Measurements from ENCODE around the gene ADRM1. TPM values are rescaled to one million over a fixed set of nuclear protein-coding genes. Genes with fewer than 3 reads are reported as not detected.

ADRM1 gene
- total and polyA plus RNA-seq, 10 donors = 60.5 to 112 (median 79.2) TPM

DNA sequence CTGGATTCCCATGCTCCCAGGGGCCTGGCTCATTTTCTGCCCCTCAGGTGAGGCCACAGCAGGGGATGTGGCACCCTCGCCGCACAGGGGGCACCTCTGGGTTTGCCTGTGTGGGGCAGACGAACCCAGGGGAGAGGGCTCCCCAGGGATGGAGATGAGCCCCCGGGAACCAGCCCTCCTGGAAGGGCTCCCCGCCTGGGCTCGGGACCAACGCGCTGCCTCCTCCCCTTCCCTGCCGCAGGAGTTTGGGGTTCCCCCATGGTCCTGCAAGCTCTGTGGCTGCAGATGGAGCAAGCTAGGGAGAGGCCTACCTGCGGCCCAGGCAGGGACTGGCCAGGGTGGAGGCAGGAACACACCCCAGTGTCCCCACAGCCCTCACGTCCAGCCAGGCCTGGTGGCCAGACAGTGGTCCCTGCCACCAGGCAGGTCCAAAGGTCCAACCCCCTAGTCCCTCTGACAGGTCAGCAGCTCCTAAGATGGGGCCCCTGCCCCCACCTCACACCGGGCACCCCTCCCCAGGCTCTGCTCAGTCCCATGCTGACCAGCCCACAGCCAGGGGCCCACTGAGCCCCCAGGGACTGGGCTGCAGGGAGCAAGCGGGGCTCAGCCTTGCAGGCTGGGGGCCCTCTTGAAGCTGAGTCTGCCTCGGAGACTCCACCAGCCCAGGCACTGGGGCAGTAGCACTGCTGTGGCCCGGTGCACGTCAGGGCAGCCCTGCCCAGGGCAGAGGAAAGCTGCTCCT lies 50.7 kb downstream of the ADRM1 start:
- Histone ChIP-seq H3K27me3 (replicated peaks in 1 of 7) (peaks cover 0 to 6% (median 0%) of the 10 kb centered on the region in 7 donors), H3K36me3 (peaks cover 0 to 45% (median 10%) of the 10 kb centered on the region in 6 donors), H3K27ac (peak overlapping the region in 2 of 8 donors; percentile 11 to 30), H3K4me1 (peaks cover 23 to 54% (median 35%) of the 10 kb centered on the region in 6 donors), H3K9me3 (peaks cover 0 to 8% (median 4%) of the 10 kb centered on the region in 8 donors), H3K4me3 (no peak overlapping the region)
- DNase-seq = no peak
- 86 to 94% (median 91%) methylated on average over 2 to 16 of the region's 16 CpGs for WGBS, 5 donors
- TF ChIP-seq POLR2AphosphoS5 (IDR thresholded peaks at IDR 0.05) (no peak), POLR2A (IDR thresholded peaks at IDR 0.05) (no peak)
- TF ChIP-seq, protein P1, sequence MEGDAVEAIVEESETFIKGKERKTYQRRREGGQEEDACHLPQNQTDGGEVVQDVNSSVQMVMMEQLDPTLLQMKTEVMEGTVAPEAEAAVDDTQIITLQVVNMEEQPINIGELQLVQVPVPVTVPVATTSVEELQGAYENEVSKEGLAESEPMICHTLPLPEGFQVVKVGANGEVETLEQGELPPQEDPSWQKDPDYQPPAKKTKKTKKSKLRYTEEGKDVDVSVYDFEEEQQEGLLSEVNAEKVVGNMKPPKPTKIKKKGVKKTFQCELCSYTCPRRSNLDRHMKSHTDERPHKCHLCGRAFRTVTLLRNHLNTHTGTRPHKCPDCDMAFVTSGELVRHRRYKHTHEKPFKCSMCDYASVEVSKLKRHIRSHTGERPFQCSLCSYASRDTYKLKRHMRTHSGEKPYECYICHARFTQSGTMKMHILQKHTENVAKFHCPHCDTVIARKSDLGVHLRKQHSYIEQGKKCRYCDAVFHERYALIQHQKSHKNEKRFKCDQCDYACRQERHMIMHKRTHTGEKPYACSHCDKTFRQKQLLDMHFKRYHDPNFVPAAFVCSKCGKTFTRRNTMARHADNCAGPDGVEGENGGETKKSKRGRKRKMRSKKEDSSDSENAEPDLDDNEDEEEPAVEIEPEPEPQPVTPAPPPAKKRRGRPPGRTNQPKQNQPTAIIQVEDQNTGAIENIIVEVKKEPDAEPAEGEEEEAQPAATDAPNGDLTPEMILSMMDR (IDR thresholded peaks at IDR 0.05 in 8 of 11, conservative IDR thresholded peaks at IDR 0.05 in 3 of 11) = no peak
- intact Hi-C loops (cut with DNase I; ENCODE audit: low total_unique reads) = no loop called here

DNA sequence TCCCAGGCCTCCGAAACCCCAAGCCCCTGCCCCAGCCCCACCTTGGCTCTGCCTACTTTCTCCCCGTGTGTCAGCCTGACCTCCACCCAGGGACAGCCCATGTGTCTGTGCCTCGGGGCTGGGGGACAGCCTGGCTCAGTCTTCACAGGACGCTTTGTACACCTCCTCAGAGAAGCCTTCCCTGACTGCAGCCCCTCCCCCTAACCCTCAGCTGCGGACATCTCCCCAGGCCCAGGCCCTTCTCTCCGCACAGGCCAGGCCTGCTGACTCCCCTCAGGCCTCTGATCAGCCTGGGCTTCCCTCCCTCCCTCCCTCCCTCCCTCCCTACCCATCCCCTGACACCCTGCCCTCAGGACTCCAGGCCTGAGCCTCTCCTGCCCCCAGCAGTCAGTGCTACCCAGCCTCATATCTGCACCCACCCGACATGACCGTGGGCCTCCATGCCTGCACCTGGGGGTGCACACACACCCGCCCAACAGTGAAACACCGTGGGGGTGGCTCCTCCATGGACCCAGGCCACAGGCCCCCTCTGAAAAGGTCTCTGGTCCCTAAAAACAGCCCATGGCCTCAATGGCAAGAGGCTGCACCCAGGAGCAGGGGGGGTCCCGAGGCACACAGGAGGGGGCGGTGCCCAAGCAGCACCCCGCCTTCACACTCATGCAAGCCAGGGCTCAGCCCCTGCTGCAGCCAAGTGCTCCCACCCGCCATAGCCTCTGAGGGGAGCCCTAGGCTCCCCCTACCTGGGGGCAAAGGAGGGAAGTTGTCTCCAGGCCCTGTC lies 51.4 kb downstream of the ADRM1 start:
- Histone ChIP-seq H3K27me3 (replicated peaks in 1 of 7) (peaks cover 0 to 6% (median 0%) of the 10 kb centered on the region in 7 donors), H3K27ac (peak overlapping the region in 3 of 8 donors; percentile 30 to 82 (median 76)), H3K4me1 (peaks cover 26 to 61% (median 42%) of the 10 kb centered on the region in 6 donors), H3K36me3 (peaks cover 0 to 37% (median 10%) of the 10 kb centered on the region in 6 donors), H3K9me3 (peaks cover 0 to under 1% (median 0%) of the 10 kb centered on the region in 8 donors), H3K4me3 (no peak overlapping the region)
- TF ChIP-seq POLR2AphosphoS5 (IDR thresholded peaks at IDR 0.05) = no peak
- no peak for DNase-seq
- WGBS, 5 donors = 84 to 90% (median 88%) methylated on average over 9 to 14 of the region's 14 CpGs
- intact Hi-C loops (cut with DNase I; ENCODE audit: low total_unique reads) = no loop called here

DNA sequence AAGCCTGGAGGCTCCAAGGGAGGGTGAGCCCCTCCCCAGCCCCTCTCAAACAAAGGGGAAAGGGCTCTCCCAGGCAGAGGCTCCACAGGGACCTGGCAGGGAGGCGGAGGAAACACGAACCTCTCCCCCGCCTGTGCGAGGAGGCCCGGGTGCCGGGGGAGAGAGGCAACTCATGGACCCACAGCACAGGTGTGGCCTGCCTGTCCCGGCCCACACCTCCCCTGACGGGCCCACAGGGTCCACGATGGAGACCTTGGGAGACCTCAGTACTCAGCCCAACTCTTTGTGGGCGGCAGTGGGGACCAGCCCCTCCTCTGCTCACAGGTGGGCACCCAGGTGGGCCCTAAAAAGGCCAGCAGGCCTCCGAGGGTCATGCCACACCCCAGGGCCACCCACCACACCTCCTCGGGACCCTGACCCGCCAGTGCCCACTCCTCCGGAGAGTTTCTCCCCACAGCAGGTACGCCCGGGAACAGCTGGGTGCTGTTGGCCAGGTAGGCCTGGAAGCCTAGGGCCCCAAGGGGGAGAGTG lies 52.1 kb downstream of the ADRM1 start:
- WGBS, 5 donors = 70 to 83% (median 80%) methylated on average over 2 to 16 of the region's 16 CpGs

DNA sequence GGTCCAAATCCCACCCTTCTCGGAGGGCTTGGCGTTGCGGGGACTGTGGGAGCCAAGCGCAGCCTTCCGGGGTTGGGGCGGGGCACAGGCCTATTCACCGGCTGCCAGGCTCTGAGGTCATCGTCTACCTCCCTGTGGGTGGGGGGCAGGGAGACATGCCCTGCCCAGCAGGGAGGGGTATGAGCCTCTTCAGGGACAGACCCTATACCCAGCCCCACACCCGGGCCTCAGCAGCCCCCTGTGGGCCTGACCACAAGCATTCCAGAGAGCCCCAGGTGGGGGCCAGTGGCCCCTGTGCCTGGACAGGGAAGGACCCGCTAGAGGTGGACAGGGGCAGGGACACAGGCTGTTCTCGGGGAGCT lies 52.7 kb downstream of the ADRM1 start:
- Histone ChIP-seq H3K27ac (peak overlapping the region in 7 of 8 donors; percentile 53 to 87 (median 82)), H3K4me1 (peaks cover 26 to 70% (median 48%) of the 10 kb centered on the region in 6 donors), H3K27me3 (replicated peaks in 1 of 7) (peaks cover 0 to 6% (median 0%) of the 10 kb centered on the region in 7 donors), H3K9me3 (no peaks in the 10 kb centered on the region), H3K4me3 (no peak overlapping the region), H3K36me3 (peaks cover 0 to 28% (median 9%) of the 10 kb centered on the region in 6 donors)
- WGBS, 5 donors = 59 to 78% (median 68%) methylated on average over 1 to 11 of the region's 11 CpGs
- TF ChIP-seq POLR2AphosphoS5 (IDR thresholded peaks at IDR 0.05) (no peak), POLR2A (IDR thresholded peaks at IDR 0.05) (no peak)
- TF ChIP-seq, protein P1 (IDR thresholded peaks at IDR 0.05 in 8 of 11, conservative IDR thresholded peaks at IDR 0.05 in 3 of 11) = no peak
- DNase-seq = no peak
- intact Hi-C loops (cut with DNase I; ENCODE audit: low total_unique reads) = no loop called here

More for the DNA sequence above, 52.1 kb downstream of the ADRM1 start:
- Histone ChIP-seq H3K9me3 (no peaks in the 10 kb centered on the region), H3K36me3 (peaks cover 0 to 35% (median 10%) of the 10 kb centered on the region in 6 donors), H3K4me1 (peaks cover 26 to 68% (median 47%) of the 10 kb centered on the region in 6 donors), H3K4me3 (no peak overlapping the region), H3K27me3 (replicated peaks in 1 of 7) (peaks cover 0 to 6% (median 0%) of the 10 kb centered on the region in 7 donors), H3K27ac (peak overlapping the region in 5 of 8 donors; percentile 76 to 87 (median 83))
- DNase-seq = no peak
- TF ChIP-seq, protein P1 (IDR thresholded peaks at IDR 0.05 in 8 of 11, conservative IDR thresholded peaks at IDR 0.05 in 3 of 11) = no peak
- TF ChIP-seq POLR2AphosphoS5 (IDR thresholded peaks at IDR 0.05) (no peak), POLR2A (IDR thresholded peaks at IDR 0.05) (no peak)
- intact Hi-C loops (cut with DNase I; ENCODE audit: low total_unique reads) = no loop called here

Data from spleen (tissue), 11 donors.